SK-N-SH (cell line): ENCODE results near the gene RNF214.

Experiments
- CHD2 ChIP-seq: fragments of 150-350 bp; IDR thresholded peaks from 2 replicates; pipeline ENCODE4 v1.6.1; 2018; ENCODE audit warnings: low read length; ENCODE audit not compliant: partially characterized antibody
- CTCF ChIP-seq: fragments of 200-600 bp; sonication (generic); IDR thresholded peaks from 2 replicates; pipeline ENCODE4 v1.6.1; 2017; ENCODE audit warnings: antibody characterized with exemption, mild to moderate bottlenecking, moderate library complexity
- FOXM1 ChIP-seq: IDR thresholded peaks from 2 replicates; pipeline ENCODE4 v1.4.0; 2012; ENCODE audit warnings: low read depth, mild to moderate bottlenecking
- JUND ChIP-seq: IDR thresholded peaks from 2 replicates; pipeline ENCODE4 v1.4.0; 2012
- MAX ChIP-seq: IDR thresholded peaks from 2 replicates; pipeline ENCODE4 v1.4.0; 2012; ENCODE audit warnings: low read depth
- MXI1 ChIP-seq: IDR thresholded peaks from 2 replicates; pipeline ENCODE4 v1.6.1; 2012; ENCODE audit warnings: mild to moderate bottlenecking, low read depth, low read length, improper control_type of control experiment
- NFIC ChIP-seq: IDR thresholded peaks from 2 replicates; pipeline ENCODE4 v1.4.0; 2012; ENCODE audit warnings: borderline replicate concordance
- NRF1 ChIP-seq: IDR thresholded peaks from 2 replicates; pipeline ENCODE4 v1.6.1; 2012; ENCODE audit warnings: low read depth, mild to moderate bottlenecking, low read length
- PBX3 ChIP-seq: IDR thresholded peaks from 2 replicates; pipeline ENCODE4; 2012
- RAD21 ChIP-seq: IDR thresholded peaks from 2 replicates; pipeline ENCODE4 v1.6.1; 2012; ENCODE audit warnings: mild to moderate bottlenecking, low read length
- RFX5 ChIP-seq: IDR thresholded peaks from 2 replicates; pipeline ENCODE4 v1.6.1; 2012; ENCODE audit warnings: mild to moderate bottlenecking, improper control_type of control experiment, low read length
- TAF1 ChIP-seq: IDR thresholded peaks from 2 replicates; pipeline ENCODE4 v1.6.1; 2012; ENCODE audit warnings: low read depth, mild to moderate bottlenecking, low read length, moderate library complexity, borderline replicate concordance
- TCF12 ChIP-seq: IDR thresholded peaks from 2 replicates; pipeline ENCODE4 v1.4.0; 2012

- no peak for TF ChIP-seq CHD2
- TF ChIP-seq NRF1 = no peak
- TF ChIP-seq RFX5 = no peak
- TF ChIP-seq CTCF = peak; percentile 79
- TF ChIP-seq RAD21 = peak; percentile 90
- TF ChIP-seq FOXM1 = no peak
- TF ChIP-seq JUND = no peak
- TF ChIP-seq TCF12 = no peak
- TF ChIP-seq TAF1 = no peak
- TF ChIP-seq MAX = no peak
- TF ChIP-seq NFIC = no peak
- TF ChIP-seq MXI1 = no peak
- no peak for TF ChIP-seq PBX3
Observed at GRCh38 chr11:117226388-117227385, 5.8 kb upstream of the RNF214 start.
